Measurements from ENCODE around the gene MAP3K13.

The MAP3K13 gene

DNA sequence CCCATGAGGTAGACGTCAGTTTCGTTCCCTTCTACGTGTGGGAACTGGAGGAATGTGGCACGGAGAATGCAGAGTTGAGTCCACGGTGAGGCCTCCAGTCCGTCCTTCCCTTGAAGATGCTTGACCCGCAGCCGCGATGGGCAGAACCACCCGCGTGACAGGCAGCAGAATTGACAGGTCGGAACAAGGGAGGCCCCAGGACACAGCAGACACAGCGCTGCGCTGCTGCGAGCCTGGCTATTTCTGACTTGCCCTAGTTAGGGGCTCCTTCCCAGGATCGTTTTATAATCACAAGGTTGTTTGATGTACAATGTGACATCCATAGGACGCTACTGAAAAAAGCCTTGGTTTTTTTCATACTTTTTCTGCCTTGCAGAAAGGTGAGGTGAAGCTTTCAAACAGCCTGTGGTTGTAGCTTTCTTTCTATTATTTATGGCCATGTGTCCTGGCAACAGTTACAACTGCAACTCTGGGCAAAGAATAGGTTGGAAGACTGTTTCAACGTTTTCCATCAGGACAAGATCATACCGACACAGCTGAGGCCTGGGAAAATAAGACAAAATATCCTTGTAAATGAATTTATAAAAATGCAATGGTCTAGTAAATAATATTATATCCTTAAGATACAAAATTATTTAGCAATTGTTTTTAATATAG is 145.5 kb downstream of the MAP3K13 start:
- DNase-seq (ENCODE audit: low read depth), result no peak

DNA sequence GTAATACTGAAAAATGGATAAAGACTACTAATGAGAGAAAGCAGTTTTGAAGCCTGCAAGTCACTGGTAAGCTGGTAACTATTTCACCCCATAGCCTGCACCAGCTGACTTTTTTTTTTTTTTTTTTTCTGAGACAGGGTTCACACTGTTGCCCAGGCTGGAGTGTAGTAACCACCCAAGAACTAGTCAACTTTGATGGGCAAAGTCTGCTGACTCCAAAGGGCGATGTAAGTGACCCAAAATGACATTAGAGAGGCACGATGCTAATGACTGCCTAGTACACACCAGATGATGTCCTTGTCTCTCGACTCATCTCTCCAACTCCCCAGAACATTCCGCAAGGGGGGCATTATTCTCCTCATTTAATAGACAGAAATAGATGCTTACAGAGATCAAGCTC is 148.8 kb downstream of the MAP3K13 start:
- no peak for DNase-seq (ENCODE audit: low read depth)

DNA sequence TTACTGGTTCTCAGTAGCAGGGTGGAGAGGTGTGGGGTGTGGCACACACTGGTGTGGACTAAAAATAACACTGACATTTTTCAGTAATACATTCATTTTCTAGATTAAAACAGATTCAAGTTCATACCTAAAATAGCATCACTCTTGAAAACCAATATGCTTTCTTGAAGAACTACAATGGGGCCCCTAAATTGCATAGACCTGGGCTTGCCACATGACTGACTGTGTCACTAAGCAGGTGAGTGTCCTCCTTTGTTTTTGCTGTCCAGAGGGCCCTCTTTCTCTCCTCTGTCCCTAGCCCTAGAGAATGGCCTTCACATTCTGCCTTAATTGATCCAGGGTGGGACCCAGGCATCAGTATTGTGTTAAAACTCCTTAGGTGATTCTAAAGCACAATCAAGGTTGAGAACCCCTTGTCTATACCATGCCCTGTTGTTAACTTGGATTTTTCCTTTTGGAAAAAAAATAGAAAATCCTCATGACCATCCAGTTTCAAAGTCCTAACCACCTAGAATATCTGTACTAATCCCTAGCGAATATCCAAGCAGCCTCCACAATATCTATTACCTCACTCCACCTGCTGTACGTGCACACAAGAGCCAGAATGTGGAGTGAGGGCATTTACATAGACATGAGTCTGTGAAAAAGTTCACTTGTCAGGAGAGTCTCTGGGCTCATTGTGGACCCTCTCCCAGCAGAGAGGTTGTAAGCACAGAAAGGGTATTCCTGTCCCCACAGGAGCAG is 154.6 kb downstream of the MAP3K13 start:
- DNase-seq (ENCODE audit: low read depth), result no peak

DNA sequence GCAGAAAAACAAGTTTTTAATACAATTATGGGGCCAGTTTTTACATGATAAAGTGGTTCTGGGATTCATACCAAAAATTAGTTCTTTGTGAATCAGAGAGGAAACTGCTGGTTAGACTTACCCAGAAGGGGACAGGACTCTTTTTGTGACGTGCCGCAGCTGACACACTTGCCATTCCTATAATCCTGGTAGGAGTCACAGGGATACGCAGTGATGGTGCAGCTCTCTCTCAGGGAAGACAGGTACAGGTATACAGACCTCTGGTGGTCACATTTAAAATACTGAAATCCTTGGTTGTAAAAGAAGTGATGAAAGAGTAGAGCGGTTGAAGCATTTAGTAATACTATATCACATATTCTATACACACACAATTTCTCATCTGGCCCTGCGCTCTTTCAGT is 156.1 kb downstream of the MAP3K13 start:
- no peak for DNase-seq (ENCODE audit: low read depth)

DNA sequence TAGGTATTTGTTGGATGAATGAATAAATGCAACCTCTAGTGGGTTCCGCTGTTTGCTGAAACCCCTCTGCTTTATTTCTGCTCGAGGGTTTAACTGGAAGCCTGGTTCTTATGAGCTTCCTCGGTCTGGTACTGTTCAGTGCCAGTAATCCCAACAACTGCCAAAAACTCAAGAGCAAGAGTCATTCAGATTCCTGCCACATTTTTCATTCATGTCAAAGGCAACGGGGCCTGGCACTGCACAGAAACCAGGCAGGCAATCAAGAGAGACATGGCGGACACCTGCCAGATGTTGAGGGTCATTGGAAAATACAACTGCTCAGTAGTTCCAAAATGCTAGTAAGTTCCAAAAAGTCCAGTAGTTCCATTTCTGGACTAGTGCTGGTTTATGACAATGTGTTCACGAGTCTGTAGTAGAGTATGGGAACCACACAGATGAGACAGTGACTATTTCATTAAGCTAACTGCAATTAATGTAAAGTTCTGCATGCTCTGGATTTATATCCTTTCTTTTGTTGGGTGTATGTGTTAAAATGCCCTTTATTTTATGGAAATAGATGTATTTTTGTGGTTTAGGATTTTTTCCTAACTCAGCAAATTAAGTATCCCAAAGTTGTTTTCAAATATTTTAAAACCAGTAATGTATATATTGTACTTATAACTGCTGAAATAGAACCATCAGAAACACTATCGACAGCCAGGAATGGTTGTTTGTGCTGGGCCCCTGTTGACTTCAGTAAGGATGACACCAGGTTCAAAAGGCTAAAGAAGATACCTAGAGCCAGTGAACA is 158.6 kb downstream of the MAP3K13 start:
- no peak for DNase-seq (ENCODE audit: low read depth)

DNA sequence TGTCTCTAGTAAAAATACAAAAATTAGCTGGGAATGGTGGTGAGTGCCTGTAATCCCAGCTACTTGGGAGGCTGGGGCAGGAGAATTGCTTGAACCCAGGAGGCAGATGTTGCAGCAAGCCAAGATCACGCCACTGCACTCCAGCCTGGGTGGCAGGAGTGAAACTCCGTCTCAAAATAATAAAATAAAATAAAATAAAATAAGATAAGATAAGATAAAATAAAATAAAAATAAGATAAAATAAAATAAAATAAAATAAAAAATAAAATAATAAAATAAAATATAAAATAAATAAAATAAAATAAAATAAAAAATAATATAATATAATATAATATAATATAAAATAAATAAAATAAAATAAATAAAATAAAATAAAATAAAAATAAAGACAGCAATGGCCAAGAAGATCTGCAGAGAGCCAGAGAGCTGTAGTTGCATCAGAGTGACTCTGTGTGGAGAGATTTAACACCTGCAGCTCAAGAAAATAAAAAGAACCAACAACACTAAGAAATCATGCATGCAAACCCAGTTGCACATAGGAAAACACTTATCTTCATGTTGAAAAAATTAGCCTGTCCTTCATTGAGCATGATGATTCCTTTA is 163.5 kb downstream of the MAP3K13 start:
- no peak for DNase-seq (ENCODE audit: low read depth)

DNA sequence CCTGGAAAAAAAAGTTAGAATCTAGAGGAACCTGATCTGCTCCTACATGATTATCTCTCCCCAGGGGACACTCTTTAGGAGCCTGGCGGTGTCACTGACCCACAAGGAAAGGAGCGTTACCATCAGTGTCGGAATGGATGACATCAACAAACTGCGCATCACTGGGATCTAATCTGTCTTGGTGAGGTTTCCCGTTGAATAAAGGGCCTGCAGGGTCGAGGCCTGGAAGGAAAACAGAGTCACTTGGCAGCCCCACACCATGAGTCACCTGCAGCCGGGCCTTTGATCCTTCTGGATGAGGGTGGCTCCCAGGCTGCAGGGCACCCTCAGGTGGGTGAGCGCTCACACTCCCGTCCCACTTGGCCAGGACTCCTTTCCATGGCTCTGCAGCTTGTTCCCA is 164.4 kb downstream of the MAP3K13 start:
- no peak for DNase-seq (ENCODE audit: low read depth)

DNA sequence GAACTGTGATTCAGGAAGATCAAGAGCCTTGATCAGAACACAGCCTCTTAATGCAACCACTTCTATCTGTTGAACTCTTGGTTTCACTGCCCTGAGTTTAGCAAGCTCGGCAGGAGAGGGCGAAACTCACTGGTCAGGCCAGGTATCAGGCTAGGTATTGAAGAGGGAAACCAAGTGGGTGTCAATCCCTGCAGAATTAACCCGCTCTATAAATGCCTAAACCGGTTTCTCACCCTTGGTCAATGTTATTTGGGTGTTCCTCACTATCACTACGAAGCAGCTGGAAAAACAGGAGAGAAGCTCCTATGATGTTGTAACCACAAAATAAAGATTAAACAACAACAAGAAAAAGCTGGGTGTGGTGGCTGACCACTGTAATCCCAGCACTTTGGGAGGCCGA is 165.6 kb downstream of the MAP3K13 start:
- no peak for DNase-seq (ENCODE audit: low read depth)

DNA sequence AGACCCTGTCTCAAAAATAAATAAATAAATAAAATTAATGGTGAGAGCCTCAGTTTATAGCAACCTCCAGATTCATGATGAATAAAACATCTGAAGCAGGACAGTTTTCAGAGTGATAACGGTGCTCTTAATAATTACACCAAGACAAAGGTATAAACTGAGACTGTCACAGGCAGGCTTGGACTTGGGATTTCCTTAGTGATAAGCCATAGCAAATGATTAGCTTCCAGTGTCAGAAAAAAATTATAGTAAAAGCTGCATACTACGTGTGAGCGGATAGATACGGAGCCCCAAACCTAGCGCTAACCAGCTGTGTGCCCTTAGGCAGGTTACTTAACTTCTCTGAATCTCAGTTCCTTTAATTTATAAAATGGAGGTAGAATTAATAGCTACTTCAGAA is 167.9 kb downstream of the MAP3K13 start:
- DNase-seq (ENCODE audit: low read depth), result no peak

DNA sequence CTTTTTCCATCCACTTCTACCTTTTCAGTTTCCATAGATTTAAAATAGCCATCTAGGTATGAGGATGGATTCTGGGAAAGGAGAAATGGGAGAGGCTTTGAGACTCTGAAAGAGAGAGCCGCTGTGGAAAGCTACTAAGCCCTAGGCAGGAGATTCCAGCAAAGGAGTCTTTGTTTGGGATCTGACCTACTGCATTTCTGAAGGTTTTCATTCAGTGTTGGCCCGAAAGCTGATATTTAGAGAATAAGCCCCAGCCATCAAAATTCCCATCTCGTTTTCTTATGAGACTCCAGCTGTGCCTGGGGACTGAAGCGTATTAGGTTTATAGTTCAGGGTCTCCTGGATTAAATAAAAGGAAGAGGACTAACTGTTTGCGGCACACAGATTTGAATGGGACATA is 170.0 kb downstream of the MAP3K13 start:
- no peak for DNase-seq (ENCODE audit: low read depth)

DNA sequence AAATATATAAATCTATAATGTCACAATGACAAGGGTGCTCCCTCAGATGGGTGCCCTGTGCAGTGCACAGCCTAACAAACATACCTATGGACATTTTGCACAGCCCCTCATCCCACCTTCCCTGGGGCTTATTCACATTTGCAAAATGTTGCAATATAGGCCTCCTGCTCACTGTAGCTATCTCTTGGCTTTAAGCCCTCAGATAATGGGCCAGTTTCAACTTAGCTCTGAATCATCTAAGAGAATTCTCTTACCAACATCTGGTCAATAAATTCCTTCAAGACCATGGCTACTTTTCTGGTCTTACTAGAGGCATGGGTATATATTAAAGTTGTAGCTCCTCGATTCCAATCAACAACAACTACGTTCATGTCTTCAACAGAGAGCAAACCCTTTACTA is 171.6 kb downstream of the MAP3K13 start:
- DNase-seq (ENCODE audit: low read depth), result no peak

DNA sequence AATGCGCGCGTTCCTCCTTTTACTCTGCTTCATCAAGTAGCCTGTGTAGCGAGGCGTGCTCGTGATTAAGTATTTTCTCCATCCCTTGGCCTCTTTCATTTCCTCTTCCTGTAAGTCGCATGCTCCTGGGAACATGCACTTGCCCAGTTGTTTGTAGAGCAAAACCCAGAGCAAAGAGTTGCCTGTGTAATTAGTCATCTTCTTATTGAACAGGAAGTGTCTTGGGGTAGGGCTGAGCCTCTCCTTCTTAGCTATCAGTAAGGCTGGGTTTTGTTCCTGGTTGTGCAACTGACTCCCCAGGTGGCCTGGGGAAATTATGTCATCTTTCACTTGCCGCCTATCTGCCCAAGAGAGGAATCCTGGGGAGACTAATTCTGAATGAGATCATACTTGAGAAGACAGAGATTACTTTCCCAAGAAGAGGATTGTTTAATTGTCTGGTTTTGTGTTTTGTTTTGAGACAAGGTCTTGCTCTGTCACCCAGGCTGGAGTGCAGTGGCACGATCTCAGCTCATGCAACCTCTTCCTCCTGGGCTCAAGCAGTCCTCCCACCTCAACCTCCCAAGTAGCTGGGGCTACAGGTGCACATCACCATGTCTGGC is 174.5 kb downstream of the MAP3K13 start:
- no peak for DNase-seq (ENCODE audit: low read depth)
